Left colon (tissue), 2 donors: ENCODE results near the gene RBM20. TPM values are rescaled to one million over a fixed set of nuclear protein-coding genes. Genes with fewer than 3 reads are reported as not detected.
"Not testable (repeated sequence)": the region's sequence is repeated elsewhere in the genome, so short reads cannot be mapped to it uniquely, and the experiment has no call there.

Experiments
- ATAC-seq: fragments of 200-7000 bp; cut with Tn5 transposase; one replicate; pipeline ENCODE4 v1.9.1; 2020; ENCODE audit warnings: mild to moderate bottlenecking, moderate library complexity
- DNase-seq, 2 donors: peaks; one replicate each; pipeline ENCODE4 v3.0.0-alpha.2; 2020
- intact Hi-C, 2 donors: fragments of 100-400 bp; cut with DNase I in 1 of 2; cut with micrococcal nuclease in 1 of 2; formaldehyde crosslinking; loops; one replicate each; pipeline versions ENCODE4 v1.11.2 to v1.14.0; 2022; cut with DNase I, micrococcal nuclease
- total RNA-seq, 2 donors: library from RNA; stranded (reverse); fragmentation: NEBNext Ultra II Directional; extraction: Animal tissue kit (Norgen Biotek cat#: 25700); gene quantifications; one replicate each; pipeline ENCODE4 v1.2.1, GENCODE V29; 2021
- donor health status: DM: no; HTN: no; CAD: no.
- donor health status: DM: yes; HTN: yes; CAD: no.

The RBM20 gene
- total RNA-seq, 2 donors from 2014 or later, result 0.92 to 1.9 TPM

- DNase-seq, result no peak
- ATAC-seq, result no peak
- intact Hi-C loops, result no loop called here
Observed at GRCh38 chr10:110664483-110665420, 20.6 kb downstream of the RBM20 start.

- DNase-seq, ATAC-seq, intact Hi-C loops: not testable (repeated sequence)
Observed at GRCh38 chr10:110666259-110666658, 22.1 kb downstream of the RBM20 start.

- DNase-seq (no peak), ATAC-seq (no peak)
- intact Hi-C loops, result no loop called here
Observed at GRCh38 chr10:110666673-110667072, 22.5 kb downstream of the RBM20 start.

- no peak for DNase-seq
- intact Hi-C loops, result no loop called here
- no peak for ATAC-seq
Observed at GRCh38 chr10:110667620-110668343, 23.6 kb downstream of the RBM20 start.

GRCh38 chr10:110668443-110668842 lies 24.3 kb downstream of the RBM20 start:
- ATAC-seq (no peak), DNase-seq (no peak)
- intact Hi-C loops, result no loop called here

GRCh38 chr10:110670335-110670734 lies 26.2 kb downstream of the RBM20 start:
- DNase-seq, result no peak
- intact Hi-C loops, result no loop called here
- no peak for ATAC-seq

- DNase-seq (peak; percentile 47 to 78), ATAC-seq (peak; percentile 99)
- intact Hi-C loops, result no loop called here
Observed at GRCh38 chr10:110671788-110672579, 27.8 kb downstream of the RBM20 start.

- ATAC-seq (peak; percentile 21), DNase-seq (no peak)
- intact Hi-C loops, result no loop called here
Observed at GRCh38 chr10:110672580-110672919, 28.4 kb downstream of the RBM20 start.

- ATAC-seq (no peak), DNase-seq (no peak)
- intact Hi-C loops, result no loop called here
Observed at GRCh38 chr10:110676016-110676415, 31.9 kb downstream of the RBM20 start.

- ATAC-seq (no peak), DNase-seq (no peak)
Observed at GRCh38 chr10:110679486-110680272, 35.5 kb downstream of the RBM20 start.

GRCh38 chr10:110680273-110681020 lies 36.3 kb downstream of the RBM20 start:
- intact Hi-C loops, result no loop called here
- DNase-seq (no peak), ATAC-seq (no peak)

More at GRCh38 chr10:110679486-110680272, 35.5 kb downstream of the RBM20 start:
- intact Hi-C loops, result no loop called here

GRCh38 chr10:110681023-110681681 lies 37.0 kb downstream of the RBM20 start:
- DNase-seq, result peak in 1 of 2 donors; percentile 35

GRCh38 chr10:110682348-110682747 lies 38.2 kb downstream of the RBM20 start:
- no peak for ATAC-seq
- DNase-seq, result no peak
- intact Hi-C loops, result no loop called here

More at GRCh38 chr10:110681023-110681681, 37.0 kb downstream of the RBM20 start:
- intact Hi-C loops, result no loop called here
- ATAC-seq, result peak; percentile 70

- DNase-seq, result no peak
- ATAC-seq, result no peak
- intact Hi-C loops, result no loop called here
Observed at GRCh38 chr10:110684800-110685446, 40.8 kb downstream of the RBM20 start.

- DNase-seq (no peak), ATAC-seq (no peak)
- intact Hi-C loops, result no loop called here
Observed at GRCh38 chr10:110686047-110686446, 41.9 kb downstream of the RBM20 start.

- DNase-seq, result no peak
- intact Hi-C loops, result no loop called here
- no peak for ATAC-seq
Observed at GRCh38 chr10:110686949-110687348, 42.8 kb downstream of the RBM20 start.

GRCh38 chr10:110687400-110687799 lies 43.3 kb downstream of the RBM20 start:
- no peak for DNase-seq
- intact Hi-C loops, result no loop called here
- ATAC-seq, result no peak
